GM23338 (cell line): Measurements from ENCODE around the gene PYGO2. TPM values are rescaled to one million over a fixed set of nuclear protein-coding genes. Genes with fewer than 3 reads are reported as not detected.
"Not testable (repeated sequence)": the region's sequence is repeated elsewhere in the genome, so short reads cannot be mapped to it uniquely, and the experiment has no call there.

Experiments
- ATAC-seq: fragments of 200-7000 bp; cut with Tn5 transposase; 3 replicates; pipeline ENCODE4 v1.9.1; 2020
- DNase-seq: peaks from one replicate; pipeline ENCODE4 v3.0.0-alpha.2; 2015; ENCODE audit warnings: low spot score
- H2AFZ ChIP-seq: fragments of 200-600 bp; sonication (generic); 2 replicates; pipeline ENCODE4 v1.8.0; 2016; ENCODE audit warnings: antibody characterized with exemption, mild to moderate bottlenecking, moderate library complexity
- H3F3A ChIP-seq: fragments of 200-600 bp; sonication (generic); replicated peaks from 2 replicates; pipeline ENCODE4 v1.8.0; 2017; ENCODE audit warnings: antibody characterized with exemption, mixed run types, low read depth
- H3K27ac ChIP-seq: fragments of 200-600 bp; sonication (generic); 2 replicates; pipeline ENCODE4 v1.6.1; 2016; ENCODE audit warnings: low read depth
- H3K27me3 ChIP-seq: fragments of 200-600 bp; sonication (generic); 2 replicates; pipeline ENCODE4 v1.8.0; 2016; ENCODE audit warnings: mild to moderate bottlenecking, mixed run types, moderate library complexity; ENCODE audit not compliant: insufficient read depth
- H3K36me3 ChIP-seq: fragments of 200-600 bp; sonication (generic); 2 replicates; pipeline ENCODE4 v1.8.0; 2016; ENCODE audit warnings: mild to moderate bottlenecking; ENCODE audit not compliant: insufficient read depth
- H3K4me1 ChIP-seq: fragments of 200-600 bp; sonication (generic); 2 replicates; pipeline ENCODE4 v1.8.0; 2016; ENCODE audit warnings: mild to moderate bottlenecking, moderate library complexity; ENCODE audit not compliant: insufficient read depth
- H3K4me2 ChIP-seq: fragments of 200-600 bp; sonication (generic); 2 replicates; pipeline ENCODE4 v1.7.1; 2017; ENCODE audit warnings: mixed run types
- H3K4me3 ChIP-seq: fragments of 200-600 bp; sonication (generic); 2 replicates; pipeline ENCODE4 v1.6.1; 2016; ENCODE audit warnings: mixed run types
- H3K79me2 ChIP-seq: fragments of 200-600 bp; sonication (generic); replicated peaks from 2 replicates; pipeline ENCODE4 v1.8.0; 2017; ENCODE audit warnings: mild to moderate bottlenecking; ENCODE audit not compliant: insufficient read depth
- H3K9me2 ChIP-seq: fragments of 200-600 bp; sonication (generic); 2 replicates; pipeline ENCODE4 v1.8.0; 2017; ENCODE audit not compliant: insufficient read depth
- H4K20me1 ChIP-seq: fragments of 200-600 bp; sonication (generic); replicated peaks from 2 replicates; pipeline ENCODE4 v1.8.0; 2017; ENCODE audit warnings: mild to moderate bottlenecking; ENCODE audit not compliant: insufficient read depth
- H3K27ac Mint-ChIP-seq: 2 replicates; pipeline ENCODE4 v1.8.0; 2020; ENCODE audit warnings: inconsistent platforms, mild to moderate bottlenecking, moderate library complexity, mixed read lengths
- H3K27me3 Mint-ChIP-seq: 3 replicates; pipeline ENCODE4 v1.8.0; 2022; ENCODE audit warnings: low read depth, mild to moderate bottlenecking, moderate library complexity, mixed read lengths, inconsistent platforms; ENCODE audit not compliant: insufficient read depth, poor library complexity
- H3K36me3 Mint-ChIP-seq: 3 replicates; pipeline ENCODE4 v1.8.0; 2021; ENCODE audit warnings: low read depth, mild to moderate bottlenecking, inconsistent platforms, moderate library complexity, mixed read lengths
- H3K4me1 Mint-ChIP-seq: 3 replicates; pipeline ENCODE4 v1.8.0; 2020; ENCODE audit warnings: mild to moderate bottlenecking, inconsistent platforms, mixed read lengths
- H3K4me3 Mint-ChIP-seq: 3 replicates; pipeline ENCODE4 v1.8.0; 2021; ENCODE audit warnings: moderate library complexity, mild to moderate bottlenecking, inconsistent platforms, mixed read lengths
- H3K9me3 Mint-ChIP-seq: 3 replicates; pipeline ENCODE4 v1.8.0; 2020; ENCODE audit warnings: moderate library complexity, mild to moderate bottlenecking, inconsistent platforms, mixed read lengths
- CTCF ChIP-seq, 2 experiments: fragments of 200-600 bp in 1 of 2; sonication (generic) in 1 of 2; conservative IDR thresholded peaks; 2 replicates each; pipeline versions ENCODE4 v1.5.1 to v1.6.1; 2016 to 2017; ENCODE audit warnings: antibody characterized with exemption in 2 of 2, low read depth in 2 of 2, mild to moderate bottlenecking in 2 of 2, moderate library complexity in 1 of 2
- ZNF462 ChIP-seq: fragments of 250-450 bp; sonication (Bioruptor Pico); IDR thresholded peaks from 2 replicates; pipeline ENCODE4 v1.5.0; 2020; ENCODE audit warnings: mild to moderate bottlenecking, moderate library complexity
- polyA plus RNA-seq: library from polyadenylated mRNA; unstranded; fragments of >200 nt; fragmentation: Nextera tagmentation; extraction: Ambion mirVana; gene quantifications from 2 replicates; pipeline ENCODE4 v1.2.1, GENCODE V29; 2016
- total RNA-seq: library from RNA; depleted of rRNA; stranded (reverse); fragments of >200 nt; shearing (Covaris generic); gene quantifications from 2 replicates; pipeline ENCODE4 v1.2.3, GENCODE V29; 2014

Gene PYGO2
- total and polyA plus RNA-seq, 2 experiments from 2014 or later, result 11.0 to 29.0 TPM

- no peak for TF ChIP-seq ZNF462 (CRISPR knock-in tag)
- TF ChIP-seq CTCF (conservative IDR thresholded peaks at IDR 0.05; ENCODE audit: low read depth in 2 of 2), result no peak
Observed at GRCh38 chr1:154987326-154987725, 25.7 kb upstream of the PYGO2 start (continued).

GRCh38 chr1:154986736-154987135 lies 25.2 kb upstream of the PYGO2 start:
- H3K36me3 ChIP-seq, H3K27ac Mint-ChIP-seq, H3K9me3 Mint-ChIP-seq, H3K9me2 ChIP-seq, H3K27me3 ChIP-seq, H3K4me3 ChIP-seq, H3K27me3 Mint-ChIP-seq, H3K4me3 Mint-ChIP-seq, ATAC-seq, DNase-seq, H3K4me1 ChIP-seq, H3K4me2 ChIP-seq, H3K27ac ChIP-seq, H3K4me1 Mint-ChIP-seq, H2AFZ ChIP-seq: not testable (repeated sequence)
- Histone ChIP-seq H3K79me2 (peaks cover 51% of the 10 kb centered on the region), H4K20me1 (peaks cover 19% of the 10 kb centered on the region; the same call in 1 of the 2 replicates), H3F3A (peaks cover 11% of the 10 kb centered on the region; the same call in 1 of the 2 replicates)
- H3K36me3 Mint-ChIP-seq, result peaks cover 63% of the 10 kb centered on the region
